ENCODE data around the gene NACC1. TPM values are rescaled to one million over a fixed set of nuclear protein-coding genes. Genes with fewer than 3 reads are reported as not detected.

Gene NACC1
- total RNA-seq, 1 donor from 2014 or later: 10.4 TPM

- Histone ChIP-seq H3K4me3 (ENCODE audit: low read length in 3 of 3) (peak overlapping the region; percentile 93 to 99 (median 96)), H3K27ac (ENCODE audit: low read depth, low read length) (peak overlapping the region; percentile 75), H3K9ac (ENCODE audit: low read depth in 1 of 3, low read length in 3 of 3) (peak overlapping the region; percentile 87 to 93 (median 91)), H3K27me3 (ENCODE audit: control insufficient read depth in 3 of 3, insufficient read depth in 3 of 3, low read length in 3 of 3) (no peaks in the 10 kb centered on the region), H3K4me1 (ENCODE audit: control insufficient read depth in 3 of 3, insufficient read depth in 3 of 3, low read length in 3 of 3) (peaks cover 48 to 54% (median 51%) of the 10 kb centered on the region in 3 donors), H3K36me3 (ENCODE audit: control insufficient read depth in 3 of 3, insufficient read depth in 3 of 3, low read length in 3 of 3) (peaks cover 11 to 19% (median 13%) of the 10 kb centered on the region in 3 donors), H3K9me3 (ENCODE audit: control insufficient read depth in 3 of 3, low read length in 3 of 3) (no peaks in the 10 kb centered on the region)
Measured at GRCh38 chr19:13117176-13117771, 790 bp upstream of the NACC1 start.

GRCh38 chr19:13118424-13119193 is 545 bp downstream of the NACC1 start:
- no peaks in the 10 kb centered on the region for H3K9me3 ChIP-seq (ENCODE audit: control insufficient read depth in 3 of 3, low read length in 3 of 3)
- peak overlapping the region; percentile 11 for H3K27ac ChIP-seq (ENCODE audit: low read depth, low read length)
- H3K4me3 ChIP-seq (ENCODE audit: low read length in 3 of 3): peak overlapping the region; percentile 69 to 81 (median 79)
- peak overlapping the region; percentile 70 to 81 (median 72) for H3K9ac ChIP-seq (ENCODE audit: low read depth in 1 of 3, low read length in 3 of 3)
- H3K27me3 ChIP-seq (ENCODE audit: control insufficient read depth in 3 of 3, insufficient read depth in 3 of 3, low read length in 3 of 3): no peaks in the 10 kb centered on the region
- peaks cover 3 to 9% (median 4%) of the 10 kb centered on the region in 3 donors for H3K36me3 ChIP-seq (ENCODE audit: control insufficient read depth in 3 of 3, insufficient read depth in 3 of 3, low read length in 3 of 3)
- H3K4me1 ChIP-seq (ENCODE audit: control insufficient read depth in 3 of 3, insufficient read depth in 3 of 3, low read length in 3 of 3): peaks cover 48 to 54% (median 51%) of the 10 kb centered on the region in 3 donors

GRCh38 chr19:13119627-13120026 is 1.6 kb downstream of the NACC1 start:
- Histone ChIP-seq H3K9ac (ENCODE audit: low read depth in 1 of 3, low read length in 3 of 3) (peak overlapping the region in 2 of 3 donors; percentile 66 to 72), H3K4me3 (ENCODE audit: low read length in 3 of 3) (peak overlapping the region in 2 of 3 donors; percentile 69 to 81), H3K36me3 (ENCODE audit: control insufficient read depth in 3 of 3, insufficient read depth in 3 of 3, low read length in 3 of 3) (peaks cover 3 to 6% (median 4%) of the 10 kb centered on the region in 3 donors), H3K27me3 (ENCODE audit: control insufficient read depth in 3 of 3, insufficient read depth in 3 of 3, low read length in 3 of 3) (no peaks in the 10 kb centered on the region), H3K27ac (ENCODE audit: low read depth, low read length) (peak overlapping the region; percentile 11), H3K4me1 (ENCODE audit: control insufficient read depth in 3 of 3, insufficient read depth in 3 of 3, low read length in 3 of 3) (peaks cover 48 to 54% (median 51%) of the 10 kb centered on the region in 3 donors), H3K9me3 (ENCODE audit: control insufficient read depth in 3 of 3, low read length in 3 of 3) (no peaks in the 10 kb centered on the region)

- Histone ChIP-seq H3K27me3 (ENCODE audit: control insufficient read depth in 3 of 3, insufficient read depth in 3 of 3, low read length in 3 of 3) (no peaks in the 10 kb centered on the region), H3K4me1 (ENCODE audit: control insufficient read depth in 3 of 3, insufficient read depth in 3 of 3, low read length in 3 of 3) (peaks cover 46 to 52% (median 51%) of the 10 kb centered on the region in 3 donors), H3K4me3 (ENCODE audit: low read length in 3 of 3) (peak overlapping the region in 1 of 3 donors; percentile 81), H3K9ac (ENCODE audit: low read depth in 1 of 3, low read length in 3 of 3) (peak overlapping the region in 2 of 3 donors; percentile 16 to 43), H3K36me3 (ENCODE audit: control insufficient read depth in 3 of 3, insufficient read depth in 3 of 3, low read length in 3 of 3) (peaks cover 3 to 5% (median 4%) of the 10 kb centered on the region in 3 donors), H3K9me3 (ENCODE audit: control insufficient read depth in 3 of 3, low read length in 3 of 3) (no peaks in the 10 kb centered on the region), H3K27ac (ENCODE audit: low read depth, low read length) (peak overlapping the region; percentile 11)
Measured at GRCh38 chr19:13120031-13120430, 2.0 kb downstream of the NACC1 start.

- Histone ChIP-seq H3K27ac (ENCODE audit: low read depth, low read length) (no peak overlapping the region), H3K4me1 (ENCODE audit: control insufficient read depth in 3 of 3, insufficient read depth in 3 of 3, low read length in 3 of 3) (peaks cover 38 to 44% (median 43%) of the 10 kb centered on the region in 3 donors), H3K4me3 (ENCODE audit: low read length in 3 of 3) (no peak overlapping the region), H3K9me3 (ENCODE audit: control insufficient read depth in 3 of 3, low read length in 3 of 3) (no peaks in the 10 kb centered on the region), H3K9ac (ENCODE audit: low read depth in 1 of 3, low read length in 3 of 3) (peak overlapping the region in 1 of 3 donors; percentile 43), H3K36me3 (ENCODE audit: control insufficient read depth in 3 of 3, insufficient read depth in 3 of 3, low read length in 3 of 3) (peaks cover 0 to 4% (median 2%) of the 10 kb centered on the region in 3 donors), H3K27me3 (ENCODE audit: control insufficient read depth in 3 of 3, insufficient read depth in 3 of 3, low read length in 3 of 3) (no peaks in the 10 kb centered on the region)
Measured at GRCh38 chr19:13120817-13121216, 2.8 kb downstream of the NACC1 start.

GRCh38 chr19:13121551-13122274 is 3.6 kb downstream of the NACC1 start:
- H3K27ac ChIP-seq (ENCODE audit: low read depth, low read length): no peak overlapping the region
- peaks cover 0 to 4% (median 2%) of the 10 kb centered on the region in 3 donors for H3K36me3 ChIP-seq (ENCODE audit: control insufficient read depth in 3 of 3, insufficient read depth in 3 of 3, low read length in 3 of 3)
- no peaks in the 10 kb centered on the region for H3K9me3 ChIP-seq (ENCODE audit: control insufficient read depth in 3 of 3, low read length in 3 of 3)
- peak overlapping the region in 2 of 3 donors; percentile 19 to 51 for H3K9ac ChIP-seq (ENCODE audit: low read depth in 1 of 3, low read length in 3 of 3)
- H3K4me1 ChIP-seq (ENCODE audit: control insufficient read depth in 3 of 3, insufficient read depth in 3 of 3, low read length in 3 of 3): peaks cover 34 to 38% (median 36%) of the 10 kb centered on the region in 3 donors
- H3K27me3 ChIP-seq (ENCODE audit: control insufficient read depth in 3 of 3, insufficient read depth in 3 of 3, low read length in 3 of 3): no peaks in the 10 kb centered on the region
- H3K4me3 ChIP-seq (ENCODE audit: low read length in 3 of 3): no peak overlapping the region

GRCh38 chr19:13122275-13122878 is 4.3 kb downstream of the NACC1 start:
- H3K27ac ChIP-seq (ENCODE audit: low read depth, low read length): no peak overlapping the region
- no peaks in the 10 kb centered on the region for H3K9me3 ChIP-seq (ENCODE audit: control insufficient read depth in 3 of 3, low read length in 3 of 3)
- no peaks in the 10 kb centered on the region for H3K27me3 ChIP-seq (ENCODE audit: control insufficient read depth in 3 of 3, insufficient read depth in 3 of 3, low read length in 3 of 3)
- H3K4me3 ChIP-seq (ENCODE audit: low read length in 3 of 3): no peak overlapping the region
- peaks cover 27 to 33% (median 30%) of the 10 kb centered on the region in 3 donors for H3K4me1 ChIP-seq (ENCODE audit: control insufficient read depth in 3 of 3, insufficient read depth in 3 of 3, low read length in 3 of 3)
- H3K36me3 ChIP-seq (ENCODE audit: control insufficient read depth in 3 of 3, insufficient read depth in 3 of 3, low read length in 3 of 3): peaks cover 0 to 4% (median 2%) of the 10 kb centered on the region in 3 donors
- H3K9ac ChIP-seq (ENCODE audit: low read depth in 1 of 3, low read length in 3 of 3): no peak overlapping the region

GRCh38 chr19:13122980-13123957 is 5.2 kb downstream of the NACC1 start:
- Histone ChIP-seq H3K36me3 (ENCODE audit: control insufficient read depth in 3 of 3, insufficient read depth in 3 of 3, low read length in 3 of 3) (peaks cover 0 to 4% (median 2%) of the 10 kb centered on the region in 3 donors), H3K27ac (ENCODE audit: low read depth, low read length) (no peak overlapping the region), H3K9ac (ENCODE audit: low read depth in 1 of 3, low read length in 3 of 3) (no peak overlapping the region), H3K9me3 (ENCODE audit: control insufficient read depth in 3 of 3, low read length in 3 of 3) (no peaks in the 10 kb centered on the region), H3K4me1 (ENCODE audit: control insufficient read depth in 3 of 3, insufficient read depth in 3 of 3, low read length in 3 of 3) (peaks cover 26 to 28% (median 26%) of the 10 kb centered on the region in 3 donors), H3K4me3 (ENCODE audit: low read length in 3 of 3) (no peak overlapping the region), H3K27me3 (ENCODE audit: control insufficient read depth in 3 of 3, insufficient read depth in 3 of 3, low read length in 3 of 3) (no peaks in the 10 kb centered on the region)

All from skeletal muscle tissue (tissue), 4 donors.